ENCODE results near the gene INSM2. TPM values are rescaled to one million over a fixed set of nuclear protein-coding genes. Genes with fewer than 3 reads are reported as not detected.

Gene INSM2
- total and polyA plus RNA-seq, 2 of the 13 experiments (the other 11 are each of a cell fraction or from before 2014, with no cell fraction given) = not detected

GRCh38 chr14:35534873-35535482 is 1.0 kb downstream of the INSM2 start (continued):
- TF ChIP-seq STAT6 (CRISPR knock-in tag; IDR thresholded peaks at IDR 0.05; ENCODE audit: borderline replicate concordance) (peak; percentile 100), ZSCAN30 (CRISPR knock-in tag; IDR thresholded peaks at IDR 0.05) (peak; percentile 100), ZNF383 (CRISPR knock-in tag; IDR thresholded peaks at IDR 0.05; ENCODE audit: borderline replicate concordance) (peak; percentile 100), ARID2 (CRISPR knock-in tag; IDR thresholded peaks at IDR 0.05; ENCODE audit: borderline replicate concordance) (peak; percentile 100), YY1 (IDR thresholded peaks at IDR 0.05; ENCODE audit: insufficient read depth, insufficient replicate concordance, low read depth, low read length) (peak; percentile 73), ARNT2 (CRISPR knock-in tag; IDR thresholded peaks at IDR 0.05; ENCODE audit: low read depth) (peak; percentile 100), HINFP (CRISPR knock-in tag; IDR thresholded peaks at IDR 0.05; ENCODE audit: low read depth) (peak; percentile 99), CHD4 (IDR thresholded peaks at IDR 0.05; ENCODE audit: borderline replicate concordance, low read length) (no peak), SRSF9 (IDR thresholded peaks at IDR 0.05; ENCODE audit: borderline replicate concordance, insufficient read depth, low read depth, low read length, poor library complexity, severe bottlenecking) (no peak), ZNF205 (CRISPR knock-in tag; IDR thresholded peaks at IDR 0.05) (peak; percentile 100)

Measured in HepG2 (cell line).